NCI-H2029 (cell line): Measurements from ENCODE around the gene RPA3.
"Not testable (repeated sequence)": the region's sequence is repeated elsewhere in the genome, so short reads cannot be mapped to it uniquely, and the experiment has no call there.

Experiments
- DNase-seq: peaks from one replicate; lab custom pipeline; 2025; lab: John Stamatoyannopoulos, UW

The RPA3 gene

DNA sequence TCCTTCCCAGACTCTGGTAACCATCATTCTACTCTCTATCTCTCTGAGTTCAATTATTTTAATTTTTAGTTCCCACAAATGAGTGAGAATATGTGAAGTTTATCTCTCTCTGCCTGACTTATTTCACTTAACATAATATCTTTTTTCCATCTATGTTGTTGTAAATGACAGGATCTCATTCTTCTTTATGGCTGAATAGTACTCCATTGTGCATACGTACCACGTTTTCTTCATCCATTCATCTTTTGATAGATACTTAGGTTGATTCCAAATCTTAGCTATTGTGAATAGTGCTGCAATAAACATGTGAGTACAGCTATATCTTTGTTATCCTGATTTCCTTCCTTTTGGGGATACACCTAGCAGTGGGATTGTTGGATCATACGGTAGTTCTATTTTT is 23.9 kb downstream of the RPA3 start:
- DNase-seq = no peak

DNA sequence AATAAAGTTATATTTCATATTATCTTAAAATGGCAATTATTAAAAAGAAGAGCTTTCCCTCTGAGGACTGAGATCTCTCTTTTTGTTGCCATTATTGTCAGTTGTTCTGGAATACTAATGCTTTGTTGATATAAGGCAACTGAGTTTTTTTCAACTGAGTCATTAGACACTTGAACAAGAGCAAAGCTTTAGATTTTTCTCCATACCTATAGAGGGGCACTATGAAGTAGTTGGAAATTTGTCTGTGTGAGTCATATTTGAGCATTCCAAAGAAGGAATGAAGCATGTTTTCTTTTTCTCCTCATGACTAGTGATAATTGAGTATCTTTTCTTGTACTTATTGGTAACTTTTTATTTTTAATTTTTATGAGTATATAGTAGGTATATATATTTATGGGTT is 24.5 kb downstream of the RPA3 start:
- no peak for DNase-seq

DNA sequence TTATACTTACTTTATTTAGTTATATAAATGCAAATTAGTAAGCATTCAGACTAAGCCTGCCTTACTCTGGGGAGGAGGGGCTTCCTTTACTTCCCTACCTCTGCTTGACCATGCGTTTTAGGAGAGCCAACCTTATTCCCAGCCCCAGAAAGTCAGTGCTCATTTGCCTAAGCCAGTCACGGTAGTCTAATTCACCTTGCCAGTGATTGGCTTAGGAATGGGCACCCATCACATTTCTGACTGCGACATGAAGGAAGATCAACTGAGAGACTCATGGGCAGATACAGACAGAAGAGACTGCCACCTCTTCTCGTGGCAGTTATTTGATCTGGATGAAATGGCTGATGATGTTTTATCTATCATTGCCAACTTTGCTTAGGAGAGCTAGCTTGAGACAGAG is 29.5 kb downstream of the RPA3 start:
- DNase-seq = peak; percentile 84

DNA sequence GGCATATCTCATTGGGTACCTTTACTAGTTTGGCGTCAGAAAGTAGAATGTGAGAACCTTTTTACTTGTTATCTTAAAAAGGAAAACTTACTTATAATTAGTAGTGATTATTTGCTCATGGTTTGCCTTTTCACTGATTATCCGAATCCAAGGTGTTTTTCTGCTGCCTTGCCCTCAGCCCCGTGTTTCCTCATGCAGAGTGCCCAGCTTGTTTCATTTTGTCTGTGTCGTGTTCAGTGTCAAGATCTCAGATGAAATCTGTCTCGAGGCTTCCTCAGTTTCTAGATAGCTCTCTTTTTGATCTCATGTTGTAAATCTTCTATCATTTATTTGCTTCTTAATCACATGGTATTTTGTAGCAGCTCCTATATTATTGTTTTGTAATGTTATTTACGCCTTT is 30.1 kb downstream of the RPA3 start:
- DNase-seq = no peak

DNA sequence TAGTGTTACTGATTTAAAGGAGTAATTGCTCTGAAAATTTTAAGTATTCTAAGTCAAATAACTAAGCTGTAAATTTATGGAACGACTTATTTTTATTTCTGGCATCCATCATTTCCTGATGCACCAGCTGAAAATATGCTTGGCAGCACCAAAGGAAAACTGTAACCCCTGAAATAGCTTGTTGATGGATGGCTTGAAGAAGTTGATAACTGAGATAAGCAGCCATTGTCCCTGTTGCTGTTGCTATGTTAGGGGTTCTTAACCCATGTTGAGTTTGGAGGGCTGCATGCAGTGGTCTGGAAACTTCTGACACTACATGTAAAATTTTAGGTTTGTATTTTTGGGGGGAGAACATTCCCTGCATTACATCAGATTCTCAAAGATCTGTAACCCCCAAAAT is 30.6 kb downstream of the RPA3 start:
- no peak for DNase-seq

DNA sequence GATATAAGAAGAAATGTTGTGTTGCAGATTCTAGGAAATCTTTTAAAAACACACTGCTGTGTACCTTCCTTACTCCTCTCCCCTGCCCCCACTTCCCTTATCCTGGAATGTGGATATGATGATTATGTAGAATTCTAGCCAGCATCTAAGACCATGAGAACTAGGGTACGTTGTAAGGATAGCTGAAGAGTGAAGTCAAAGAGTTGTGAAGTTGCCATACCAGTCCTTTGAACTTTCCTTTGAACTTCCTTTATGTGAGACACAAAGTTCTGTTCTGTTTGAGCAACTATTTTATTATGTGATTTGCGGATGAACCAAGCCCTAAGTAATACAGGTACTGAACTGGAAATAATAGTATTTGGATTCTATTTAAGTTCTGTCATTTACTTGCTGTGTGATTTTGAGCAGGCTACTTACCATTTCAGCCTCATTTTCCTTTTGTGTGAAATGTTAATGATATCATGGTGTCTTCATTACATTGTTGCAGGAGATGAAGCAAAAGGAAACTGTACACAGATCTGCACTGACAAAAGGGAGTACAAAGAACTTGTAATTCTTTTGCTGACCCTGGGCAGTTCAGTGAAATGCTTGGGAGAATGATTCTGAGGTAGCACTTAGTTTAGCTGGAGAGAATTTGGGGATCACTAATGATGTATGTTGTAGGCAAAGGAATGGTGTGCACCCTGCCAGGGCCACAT is 31.4 kb downstream of the RPA3 start:
- DNase-seq = no peak

DNA sequence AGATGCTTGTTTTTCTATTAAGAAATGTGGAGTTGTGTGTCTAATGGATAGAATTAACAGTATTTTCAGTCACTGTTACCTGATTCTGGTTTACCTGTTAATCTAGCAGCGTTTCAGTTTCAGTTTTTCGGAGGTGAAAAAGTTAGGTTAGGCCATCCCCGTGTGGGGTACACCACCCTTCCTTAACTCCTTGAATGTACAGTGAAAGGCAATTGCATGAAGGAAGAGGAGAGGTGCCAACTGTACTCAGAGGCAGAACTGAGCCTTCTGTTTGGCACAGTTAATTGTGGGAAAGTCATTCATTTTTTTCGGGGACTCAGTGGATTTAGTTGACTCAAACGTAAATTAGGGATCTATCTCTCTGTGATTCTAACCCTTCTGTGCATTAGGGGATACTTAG is 35.5 kb downstream of the RPA3 start:
- no peak for DNase-seq

DNA sequence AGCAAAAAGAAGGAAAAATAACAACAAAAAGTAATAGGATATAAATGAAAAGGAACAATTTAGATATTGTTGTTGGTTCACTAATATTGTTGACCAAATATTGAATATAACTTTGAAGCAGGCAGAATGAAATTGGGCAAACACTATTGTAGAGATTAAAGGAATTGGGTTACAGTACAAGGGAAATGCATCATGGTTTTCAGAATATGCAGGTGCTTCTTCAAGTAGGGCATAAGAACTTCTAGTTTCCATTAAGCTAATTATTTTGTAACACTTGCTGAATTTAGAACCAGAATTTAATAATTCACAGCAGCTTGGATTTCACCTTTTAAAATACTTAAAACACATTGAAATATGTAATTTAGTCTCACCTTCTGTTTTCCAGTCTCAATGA is 36.5 kb downstream of the RPA3 start:
- DNase-seq = peak; percentile 28

DNA sequence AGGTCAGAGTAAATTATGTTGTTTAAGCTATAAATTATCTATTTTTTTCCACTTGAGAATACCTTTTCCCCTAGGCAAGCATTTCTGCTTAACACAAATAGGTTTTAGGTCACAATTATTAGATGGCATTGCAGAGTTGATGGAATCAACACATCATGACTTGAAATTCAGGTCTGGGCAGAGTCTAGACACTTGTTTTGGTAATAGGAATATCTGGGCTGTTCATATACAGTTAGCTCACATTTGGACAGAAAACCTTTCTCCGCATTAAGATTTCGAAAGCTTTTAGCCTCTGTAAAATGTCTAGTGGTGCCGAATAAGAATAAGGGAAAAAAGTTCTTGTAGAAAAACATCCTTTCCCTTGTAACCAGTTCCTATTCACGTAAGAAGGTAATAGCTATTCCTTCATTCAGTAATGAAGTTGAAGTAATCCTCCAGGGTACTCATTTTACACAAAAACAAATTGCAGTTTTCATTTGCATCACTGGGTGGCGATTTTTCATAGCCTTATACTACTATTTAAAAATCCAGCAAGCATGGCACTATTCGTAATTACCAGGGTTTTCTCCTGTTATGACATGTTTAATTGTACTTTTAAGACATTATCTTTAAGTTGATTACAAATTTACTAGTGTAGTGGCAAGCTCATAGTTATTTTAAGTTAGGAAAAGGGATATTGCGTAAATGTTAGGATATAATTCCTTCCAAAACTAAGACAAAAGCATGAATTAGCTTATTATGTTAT is 37.0 kb downstream of the RPA3 start:
- peak; percentile 81 for DNase-seq

DNA sequence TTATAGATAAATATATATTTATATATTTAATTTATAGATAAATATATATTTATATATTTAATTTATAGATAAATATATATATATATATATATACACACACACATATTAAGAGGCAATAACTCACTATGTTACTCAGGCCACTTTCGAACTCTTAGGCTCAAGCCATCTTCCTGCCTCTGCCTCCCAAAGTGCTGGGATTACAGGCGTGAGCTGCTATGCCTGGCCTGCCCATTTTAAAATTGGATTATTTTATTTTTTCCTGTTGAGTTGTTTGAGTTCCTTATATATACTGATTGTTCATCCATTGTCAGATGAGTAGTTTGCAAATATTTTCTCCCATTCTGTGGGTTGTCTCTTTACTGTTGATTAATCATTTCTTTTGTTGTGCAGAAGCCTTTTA is 38.8 kb downstream of the RPA3 start:
- DNase-seq = not testable (repeated sequence)

DNA sequence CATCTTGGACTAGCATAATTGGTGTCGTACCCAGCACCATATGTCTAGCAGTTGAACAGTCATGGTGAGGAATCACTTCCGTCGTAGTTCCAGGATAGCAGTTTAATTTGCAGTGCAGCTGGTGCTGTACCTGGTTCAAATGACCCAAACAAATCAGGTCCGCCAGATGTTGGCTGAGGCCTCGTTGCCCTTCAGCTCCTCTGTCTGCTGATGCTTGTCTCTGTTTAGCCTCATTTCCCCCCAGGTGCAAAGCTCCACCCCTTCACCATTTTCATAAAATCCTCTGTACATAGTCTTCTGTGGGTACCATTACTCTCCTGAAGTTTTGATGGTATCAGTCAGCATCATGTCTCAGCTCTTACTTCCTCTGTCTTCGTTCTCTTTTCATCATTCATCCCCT is 42.7 kb downstream of the RPA3 start:
- DNase-seq = no peak

DNA sequence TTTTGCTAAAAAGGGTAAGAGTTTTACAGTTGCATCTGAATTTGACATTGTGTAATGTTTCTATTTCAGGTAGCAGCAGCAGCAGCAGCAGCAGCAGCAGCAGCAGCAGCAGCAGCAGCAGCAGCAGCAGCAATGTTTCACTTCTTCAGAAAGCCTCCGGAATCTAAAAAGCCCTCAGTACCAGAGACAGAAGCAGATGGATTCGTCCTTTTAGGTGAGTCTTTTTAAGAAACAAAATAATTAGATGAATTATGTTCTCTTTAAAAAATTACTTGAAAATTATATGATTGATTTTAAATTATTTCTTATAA is 45.2 kb downstream of the RPA3 start:
- DNase-seq = no peak

DNA sequence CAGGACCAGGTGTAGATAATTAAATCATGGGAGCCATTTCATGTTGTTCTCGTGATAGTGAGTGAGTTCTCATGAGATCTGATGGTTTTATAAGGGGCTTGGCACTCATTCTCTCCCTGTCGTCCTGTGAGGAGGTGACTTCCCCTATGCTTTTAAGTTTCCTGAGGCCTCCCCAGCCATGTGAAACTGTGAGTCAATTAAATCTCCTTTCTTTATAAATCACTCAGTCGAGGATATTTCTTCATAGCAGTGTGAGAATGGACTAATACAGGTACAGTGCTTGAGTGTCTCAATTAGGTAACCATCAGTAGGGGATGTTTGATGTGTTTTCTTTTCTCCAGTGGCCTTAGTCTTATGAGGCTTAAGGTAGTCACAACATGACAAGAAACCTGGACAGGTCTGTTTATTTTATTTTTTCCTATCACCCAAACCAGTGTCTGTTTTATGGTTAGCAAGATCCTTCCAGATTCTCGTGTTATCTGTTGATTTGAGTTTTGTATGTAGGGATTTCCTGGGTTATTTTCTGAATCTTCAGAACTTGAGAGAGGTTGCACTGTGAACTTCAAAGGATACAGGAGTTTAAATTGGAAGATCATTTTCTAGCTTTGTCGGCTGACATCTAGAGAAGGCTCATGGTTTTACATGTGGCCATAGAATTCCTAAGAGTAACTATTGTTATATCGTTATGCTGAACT is 45.7 kb downstream of the RPA3 start:
- no peak for DNase-seq

DNA sequence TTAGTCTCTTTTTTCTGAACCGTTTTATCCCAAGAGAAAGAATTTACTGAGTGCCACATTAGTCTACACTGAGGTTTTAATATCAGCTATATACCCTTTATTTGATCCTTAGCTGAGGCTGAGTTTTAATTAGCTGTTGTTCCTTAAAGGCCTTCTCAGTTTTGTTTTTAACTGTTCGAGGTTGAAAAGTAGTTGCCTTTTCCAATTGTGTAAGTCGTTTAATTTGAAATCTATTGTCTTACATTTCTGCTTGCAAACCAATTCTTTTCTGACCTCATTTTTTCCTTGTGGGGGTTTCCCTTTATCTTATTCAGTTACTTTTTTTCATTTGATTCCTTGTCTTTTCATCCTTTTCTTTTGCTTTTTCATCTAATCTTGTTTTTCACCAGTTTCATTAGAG is 47.0 kb downstream of the RPA3 start:
- DNase-seq = no peak

DNA sequence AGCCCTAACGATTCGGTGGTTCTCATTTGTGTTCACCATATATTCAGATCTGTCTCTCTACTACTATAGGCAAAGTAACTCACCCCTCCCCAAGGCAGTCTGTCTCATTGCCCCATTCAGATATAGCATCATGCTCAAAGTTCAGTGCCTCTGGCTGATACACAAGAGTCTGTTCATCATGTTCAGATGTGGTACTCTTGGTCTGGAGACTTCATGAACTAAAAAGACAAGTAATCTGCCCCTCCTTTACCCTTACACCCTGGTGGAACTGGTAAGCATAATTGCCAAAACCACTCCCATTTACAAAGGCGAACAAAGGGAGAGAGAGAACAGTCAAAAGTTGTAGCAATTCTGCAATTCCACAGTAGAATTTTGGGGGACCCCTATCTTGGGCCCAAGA is 47.9 kb downstream of the RPA3 start:
- DNase-seq = no peak

DNA sequence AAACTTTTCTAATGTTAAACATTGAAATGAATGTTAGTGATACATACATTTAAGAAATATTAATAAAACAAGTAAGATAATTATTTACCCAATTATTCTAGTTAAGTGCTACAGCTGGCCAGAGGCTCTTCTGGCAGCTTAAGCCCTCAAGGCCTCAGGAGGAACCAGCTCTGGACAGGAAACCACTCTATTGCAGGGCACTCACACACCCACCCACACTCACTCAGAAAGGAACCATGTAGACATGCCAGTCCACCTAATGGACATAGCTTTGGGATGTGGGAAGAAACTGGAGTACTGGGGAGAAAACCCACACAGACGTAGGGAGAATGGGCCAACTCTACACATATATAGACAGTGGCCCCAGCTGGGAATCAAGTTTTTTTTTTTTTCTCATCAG is 49.7 kb downstream of the RPA3 start:
- DNase-seq = no peak

DNA sequence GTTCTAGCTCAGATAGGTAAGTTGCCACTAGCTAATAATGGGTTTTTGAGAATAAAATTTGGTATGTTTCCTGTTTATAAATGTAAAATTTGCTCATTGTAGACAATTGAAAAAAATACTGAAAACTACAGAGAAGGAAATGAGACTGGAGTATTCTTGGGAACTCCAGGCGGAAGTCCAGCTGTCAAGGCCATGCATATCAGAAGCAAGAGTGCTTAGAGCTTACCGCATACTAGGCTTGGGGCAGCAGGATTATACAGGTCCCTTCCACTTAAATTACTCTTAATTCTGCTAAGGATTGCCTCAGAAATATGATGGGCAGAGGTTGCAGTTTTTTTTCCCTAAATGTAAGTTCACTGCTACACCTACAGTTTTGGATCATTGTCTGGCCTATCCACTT is 51.2 kb downstream of the RPA3 start:
- DNase-seq = no peak

DNA sequence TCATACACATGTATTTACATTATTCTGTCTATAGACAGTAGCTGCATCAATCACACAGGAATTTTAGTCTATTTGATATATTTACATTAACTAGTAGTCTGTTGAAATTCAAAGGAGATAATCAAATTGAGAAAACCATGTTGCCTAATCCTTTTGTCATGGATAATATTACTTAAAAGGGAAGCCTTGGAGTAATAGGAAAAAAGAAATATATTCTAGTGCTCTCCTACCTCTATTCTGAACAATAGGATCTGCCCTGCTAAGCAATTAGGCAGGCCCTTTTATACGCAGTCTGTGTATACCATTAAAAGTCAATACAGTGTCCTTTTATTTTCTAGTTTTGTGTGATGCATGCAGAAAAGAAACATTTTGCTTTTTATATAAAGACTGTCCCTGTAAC is 53.4 kb downstream of the RPA3 start:
- DNase-seq = no peak

DNA sequence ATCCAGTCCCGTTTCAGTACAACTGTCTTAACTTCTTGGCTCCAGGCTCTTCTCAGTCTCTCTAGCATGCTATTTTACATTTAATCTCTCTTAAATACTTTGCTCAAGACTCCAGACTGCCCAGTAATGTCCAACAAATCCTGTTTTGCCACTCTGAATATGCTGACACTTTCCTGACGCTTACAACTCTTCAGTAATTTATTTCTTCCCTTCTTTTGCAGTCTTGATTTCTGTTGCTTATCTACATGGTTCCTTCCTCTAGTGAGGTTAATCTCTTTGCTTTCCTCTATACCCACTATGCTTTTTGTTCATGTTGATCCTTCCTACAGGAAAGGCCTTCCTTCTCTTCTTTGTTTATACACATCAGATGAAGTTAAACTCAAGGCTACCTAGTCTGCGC is 54.1 kb downstream of the RPA3 start:
- DNase-seq = no peak

DNA sequence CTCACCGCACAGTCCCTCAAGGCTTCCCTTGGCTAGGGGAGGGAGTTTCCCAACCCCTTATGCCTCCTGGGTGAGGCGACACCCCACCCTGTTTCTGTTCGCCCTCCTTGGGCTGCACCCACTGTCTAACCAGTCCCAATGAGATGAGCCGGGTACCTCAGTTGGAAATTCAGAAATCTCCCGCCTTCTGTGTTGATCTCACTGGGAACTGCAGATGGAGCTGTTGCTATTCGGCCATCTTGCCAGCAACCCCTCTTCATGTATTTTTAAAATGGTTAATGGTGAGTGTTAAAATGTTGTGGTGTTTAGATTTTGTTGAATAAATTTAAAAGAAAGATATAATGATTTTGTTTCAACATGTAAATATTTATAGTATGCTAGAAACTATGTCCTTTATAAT is 55.9 kb downstream of the RPA3 start:
- DNase-seq = no peak

DNA sequence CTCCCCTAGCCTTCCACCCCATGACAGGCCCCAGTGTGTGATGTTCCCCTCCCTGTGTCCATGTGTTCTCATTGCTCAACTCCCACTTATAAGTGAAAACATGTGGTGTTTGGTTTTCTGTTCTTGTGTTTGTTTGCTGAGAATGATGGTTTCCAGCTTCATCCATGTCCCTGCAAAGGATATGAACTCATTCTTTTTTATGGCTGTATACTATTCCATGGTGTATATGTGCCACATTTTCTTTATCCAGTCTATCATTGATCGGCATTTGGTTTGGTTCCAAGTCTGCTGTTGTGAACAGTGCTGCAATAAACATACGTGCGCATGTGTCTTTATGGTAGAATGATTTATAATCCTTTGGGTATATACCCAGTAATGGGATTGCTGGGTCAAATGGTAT is 61.9 kb downstream of the RPA3 start:
- not testable (repeated sequence) for DNase-seq

DNA sequence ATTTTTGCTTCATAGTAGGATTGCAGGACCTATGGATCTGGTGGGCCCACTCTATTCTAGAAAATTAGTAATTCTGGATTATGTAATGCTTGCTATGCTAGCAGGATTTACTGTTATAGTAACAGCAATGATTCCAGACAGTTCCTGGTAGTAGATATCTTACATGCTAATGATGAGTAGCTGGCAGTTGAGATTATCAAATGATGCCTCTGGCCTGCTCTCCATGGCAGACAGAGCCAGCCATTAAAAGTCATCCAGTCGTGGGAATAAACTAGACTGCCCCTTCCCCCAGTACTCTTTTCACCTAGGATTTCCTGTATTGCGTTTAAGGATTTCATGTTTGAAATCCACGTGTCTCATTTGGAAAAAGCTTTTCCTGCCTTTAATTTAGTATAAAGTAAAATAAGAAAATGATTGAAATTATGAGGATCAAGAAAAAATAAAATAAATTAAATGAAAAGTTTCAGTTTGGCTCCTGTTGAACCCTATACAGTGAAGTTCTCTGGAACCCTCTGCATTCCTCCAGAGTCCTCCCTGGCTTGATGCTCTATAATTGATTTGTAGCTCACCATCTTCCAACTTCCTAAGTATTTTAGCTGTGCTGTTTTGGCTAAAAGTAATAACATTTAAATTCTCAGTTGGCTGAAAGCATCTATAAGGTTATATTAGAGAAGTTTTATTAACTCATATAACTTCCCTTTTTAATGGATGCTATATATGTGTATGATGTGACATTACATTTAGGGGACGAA is 63.3 kb downstream of the RPA3 start:
- DNase-seq = no peak
